Smooth muscle cell (in vitro differentiated cells): ENCODE results near the gene C6orf15. TPM values are rescaled to one million over a fixed set of nuclear protein-coding genes. Genes with fewer than 3 reads are reported as not detected.

Source experiments
- DNase-seq: peaks from one replicate; lab custom pipeline; 2025; ENCODE audit not compliant: unreplicated experiment; lab: John Stamatoyannopoulos, UW
- H2AFZ ChIP-seq: fragments of 200-600 bp; sonication (generic); 2 replicates; pipeline ENCODE4 v1.6.0; 2016; ENCODE audit warnings: antibody characterized with exemption, low read depth, mild to moderate bottlenecking
- H3F3A ChIP-seq: fragments of 200-600 bp; sonication (generic); 2 replicates; pipeline ENCODE4 v1.6.0; 2017; ENCODE audit warnings: antibody characterized with exemption, low read depth
- H3K27ac ChIP-seq: fragments of 200-600 bp; sonication (generic); 2 replicates; pipeline ENCODE4 v1.5.1; 2016; ENCODE audit warnings: low read depth, mild to moderate bottlenecking
- H3K27me3 ChIP-seq: fragments of 200-600 bp; sonication (generic); 2 replicates; pipeline ENCODE4 v1.6.1; 2016; ENCODE audit warnings: low read depth, mild to moderate bottlenecking
- H3K36me3 ChIP-seq: fragments of 200-600 bp; sonication (generic); 2 replicates; pipeline ENCODE4 v1.5.1; 2016; ENCODE audit warnings: low read depth
- H3K4me1 ChIP-seq: fragments of 200-600 bp; sonication (generic); 2 replicates; pipeline ENCODE4 v1.5.1; 2016; ENCODE audit warnings: low read depth
- H3K4me2 ChIP-seq: fragments of 200-600 bp; sonication (generic); 2 replicates; pipeline ENCODE4 v1.6.0; 2016; ENCODE audit warnings: mild to moderate bottlenecking
- H3K4me3 ChIP-seq: fragments of 200-600 bp; sonication (generic); 2 replicates; pipeline ENCODE4 v1.5.1; 2016; ENCODE audit warnings: mild to moderate bottlenecking
- H3K79me2 ChIP-seq: fragments of 200-600 bp; sonication (generic); 2 replicates; pipeline ENCODE4 v1.6.0; 2016; ENCODE audit warnings: low read depth, mild to moderate bottlenecking
- H3K9ac ChIP-seq: fragments of 200-600 bp; sonication (generic); 2 replicates; pipeline ENCODE4 v1.6.0; 2016; ENCODE audit warnings: low read depth
- H3K9me3 ChIP-seq: fragments of 200-600 bp; sonication (generic); replicated peaks from 2 replicates; pipeline ENCODE4 v1.5.1; 2016; ENCODE audit warnings: low read depth
- H4K20me1 ChIP-seq: fragments of 200-600 bp; sonication (generic); 2 replicates; pipeline ENCODE4 v1.6.0; 2016; ENCODE audit warnings: low read depth
- WGBS: methylation state at CpG from one replicate; pipeline ENCODE4 v1.1.7; 2016; ENCODE audit warnings: low lambda C conversion rate; 5-methylcytosine and 5-hydroxymethylcytosine counted together
- polyA plus RNA-seq: library from polyadenylated mRNA; unstranded; fragments of >200 nt; fragmentation: Nextera tagmentation; extraction: Ambion mirVana; gene quantifications from 2 replicates; pipeline ENCODE4 v1.2.1, GENCODE V29; 2016
- total RNA-seq: library from RNA; depleted of rRNA; stranded (reverse); fragments of >200 nt; gene quantifications from 2 replicates; pipeline ENCODE4 v1.2.3, GENCODE V29; 2014
- TF ChIP-seq, protein P1 (sequence below): fragments of 200-600 bp; sonication (generic); IDR thresholded peaks from 2 replicates; pipeline ENCODE4 v1.5.1; 2017; ENCODE audit warnings: borderline replicate concordance, mild to moderate bottlenecking, antibody characterized with exemption; ENCODE audit not compliant: insufficient read depth, poor library complexity, severe bottlenecking

Gene C6orf15
- total and polyA plus RNA-seq, 2 experiments from 2014 or later: 0.94 to 1.5 TPM

DNA sequence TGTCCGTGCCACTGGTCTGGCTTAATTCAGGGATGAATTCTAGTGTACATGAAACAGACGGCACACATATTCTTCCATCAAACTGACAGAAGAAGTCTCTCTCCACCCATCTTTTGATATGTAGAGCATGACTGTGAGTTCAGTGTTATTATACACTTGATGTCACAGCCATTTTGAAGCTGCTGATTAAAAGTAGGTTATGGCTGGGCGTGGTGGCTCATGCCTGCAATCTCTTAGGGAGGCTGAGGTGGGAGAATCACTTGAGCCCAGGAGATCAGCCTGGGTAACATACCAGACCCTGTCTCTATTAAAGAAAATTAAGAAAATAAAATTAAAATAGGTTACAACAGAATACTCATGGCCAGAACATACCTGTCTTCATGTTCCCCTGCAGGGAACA, 20.7 kb downstream of the C6orf15 start:
- no peaks in the 10 kb centered on the region for H4K20me1 ChIP-seq
- H2AFZ ChIP-seq: no peak overlapping the region
- H3K27ac ChIP-seq: no peak overlapping the region
- H3K36me3 ChIP-seq: no peaks in the 10 kb centered on the region
- 51% methylated on average over 3 of the region's 3 CpGs for WGBS
- H3K4me3 ChIP-seq: no peak overlapping the region
- no peak overlapping the region for H3K4me2 ChIP-seq
- no peaks in the 10 kb centered on the region for H3K79me2 ChIP-seq
- H3K9ac ChIP-seq: no peak overlapping the region
- DNase-seq: no peak
- H3F3A ChIP-seq: peaks cover 5% of the 10 kb centered on the region
- H3K4me1 ChIP-seq: no peaks in the 10 kb centered on the region
- TF ChIP-seq, protein P1, sequence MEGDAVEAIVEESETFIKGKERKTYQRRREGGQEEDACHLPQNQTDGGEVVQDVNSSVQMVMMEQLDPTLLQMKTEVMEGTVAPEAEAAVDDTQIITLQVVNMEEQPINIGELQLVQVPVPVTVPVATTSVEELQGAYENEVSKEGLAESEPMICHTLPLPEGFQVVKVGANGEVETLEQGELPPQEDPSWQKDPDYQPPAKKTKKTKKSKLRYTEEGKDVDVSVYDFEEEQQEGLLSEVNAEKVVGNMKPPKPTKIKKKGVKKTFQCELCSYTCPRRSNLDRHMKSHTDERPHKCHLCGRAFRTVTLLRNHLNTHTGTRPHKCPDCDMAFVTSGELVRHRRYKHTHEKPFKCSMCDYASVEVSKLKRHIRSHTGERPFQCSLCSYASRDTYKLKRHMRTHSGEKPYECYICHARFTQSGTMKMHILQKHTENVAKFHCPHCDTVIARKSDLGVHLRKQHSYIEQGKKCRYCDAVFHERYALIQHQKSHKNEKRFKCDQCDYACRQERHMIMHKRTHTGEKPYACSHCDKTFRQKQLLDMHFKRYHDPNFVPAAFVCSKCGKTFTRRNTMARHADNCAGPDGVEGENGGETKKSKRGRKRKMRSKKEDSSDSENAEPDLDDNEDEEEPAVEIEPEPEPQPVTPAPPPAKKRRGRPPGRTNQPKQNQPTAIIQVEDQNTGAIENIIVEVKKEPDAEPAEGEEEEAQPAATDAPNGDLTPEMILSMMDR: no peak
- no peaks in the 10 kb centered on the region for H3K27me3 ChIP-seq
- no peaks in the 10 kb centered on the region for H3K9me3 ChIP-seq

DNA sequence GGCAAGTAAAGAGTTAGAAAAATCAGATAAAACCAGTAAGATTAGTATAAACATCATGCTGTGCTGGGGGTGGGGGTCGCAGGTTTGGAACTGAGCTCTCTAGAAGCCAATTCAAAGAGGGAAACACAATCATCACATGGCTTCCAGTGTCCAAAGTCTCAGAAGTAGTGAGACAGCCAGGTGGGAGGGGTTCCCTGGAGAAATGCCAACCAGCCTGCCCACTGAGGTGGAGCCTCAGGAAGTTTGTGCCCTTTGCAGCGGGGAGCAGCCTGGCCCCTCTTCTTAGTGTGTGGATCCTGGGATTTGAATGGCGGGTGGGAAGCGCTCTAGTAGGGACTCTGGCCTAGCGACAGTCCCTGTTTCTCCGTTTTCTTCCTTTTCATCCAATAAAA, 21.4 kb downstream of the C6orf15 start:
- H3K4me3 ChIP-seq: no peak overlapping the region
- no peaks in the 10 kb centered on the region for H3K27me3 ChIP-seq
- no peaks in the 10 kb centered on the region for H3K36me3 ChIP-seq
- no peaks in the 10 kb centered on the region for H3K79me2 ChIP-seq
- H3K27ac ChIP-seq: no peak overlapping the region
- H2AFZ ChIP-seq: no peak overlapping the region
- no peak for DNase-seq
- H3K4me2 ChIP-seq: no peak overlapping the region
- TF ChIP-seq, protein P1: no peak
- H3F3A ChIP-seq: peaks cover 10% of the 10 kb centered on the region
- whole genome bisulfite sequencing: 95% methylated on average over 6 of the region's 6 CpGs
- H3K4me1 ChIP-seq: no peaks in the 10 kb centered on the region
- H4K20me1 ChIP-seq: no peaks in the 10 kb centered on the region
- no peaks in the 10 kb centered on the region for H3K9me3 ChIP-seq
- no peak overlapping the region for H3K9ac ChIP-seq

DNA sequence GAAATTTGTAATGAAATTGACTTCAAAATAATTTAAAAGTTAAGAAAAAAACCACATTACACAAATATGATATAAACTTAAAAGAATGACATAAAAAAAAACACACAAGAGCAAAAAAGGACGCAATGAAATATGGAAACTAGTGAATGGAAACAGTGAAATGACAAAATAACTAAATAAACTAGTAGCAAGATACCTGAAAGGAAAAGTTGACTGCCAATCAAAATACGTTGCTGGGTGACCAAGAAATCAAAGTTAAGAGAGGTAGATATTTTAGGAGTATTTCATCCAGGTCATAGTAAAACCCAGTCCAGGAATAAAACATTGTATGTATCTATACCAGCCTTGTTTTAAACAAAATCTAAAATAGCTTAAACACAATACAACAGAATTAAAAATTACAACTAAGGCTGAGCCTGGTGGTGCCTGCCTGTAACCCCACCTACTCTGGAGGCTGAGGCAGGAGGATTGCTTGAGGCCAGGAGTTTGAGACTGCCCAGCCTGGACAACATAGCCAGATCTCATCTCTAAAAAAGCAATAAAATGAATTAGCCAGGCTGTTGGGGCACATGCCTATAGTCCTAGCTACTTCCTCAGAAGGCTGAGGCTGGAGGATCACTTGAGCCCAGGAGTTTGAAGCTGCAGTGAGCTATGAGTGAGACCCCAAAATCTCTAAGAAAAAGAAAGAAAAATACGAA, 22.0 kb downstream of the C6orf15 start:
- Histone ChIP-seq H3K9me3 (no peaks in the 10 kb centered on the region), H3K4me3 (no peak overlapping the region), H3K79me2 (no peaks in the 10 kb centered on the region), H3K27me3 (no peaks in the 10 kb centered on the region), H2AFZ (no peak overlapping the region), H3K27ac (no peak overlapping the region), H3K4me1 (no peaks in the 10 kb centered on the region), H3K4me2 (no peak overlapping the region), H3K9ac (no peak overlapping the region), H4K20me1 (no peaks in the 10 kb centered on the region), H3K36me3 (no peaks in the 10 kb centered on the region), H3F3A (peaks cover 14% of the 10 kb centered on the region)
- 95% methylated on average over 3 of the region's 3 CpGs for WGBS
- DNase-seq: no peak
- TF ChIP-seq, protein P1: no peak
